GM23248 (cell line): ENCODE data around the gene CIDEB.

Experiments used
- EZH2 ChIP-seq: fragments of 200-600 bp; sonication (generic); IDR thresholded peaks from 2 replicates; pipeline ENCODE4 v1.6.1; 2018; ENCODE audit warnings: antibody characterized with exemption, mild to moderate bottlenecking; ENCODE audit not compliant: insufficient read depth, poor library complexity, severe bottlenecking
- EZH2phosphoT487 ChIP-seq: fragments of 200-600 bp; sonication (generic); IDR thresholded peaks from 2 replicates; pipeline ENCODE4 v1.6.1; 2018; ENCODE audit warnings: antibody characterized with exemption, moderate library complexity, mild to moderate bottlenecking, low read depth; ENCODE audit not compliant: insufficient read depth

- TF ChIP-seq EZH2phosphoT487 (no peak), EZH2 (no peak)
Observed at GRCh38 chr14:24286996-24287395, 20.8 kb downstream of the CIDEB start.
